Coronary artery (tissue), 2 donors: ENCODE data around the gene SYNE1.

Source experiments
- DNase-seq: peaks from one replicate; pipeline ENCODE4 v3.0.0-alpha.2; 2017; ENCODE audit warnings: low spot score
- H3K27ac ChIP-seq, 2 donors: fragments of 200-600 bp; sonication (generic); one replicate each; pipeline ENCODE4 v1.5.1; 2016 to 2019
- H3K4me3 ChIP-seq: fragments of 200-600 bp; sonication (generic); 2 replicates; pipeline ENCODE4 v1.5.1; 2016; ENCODE audit warnings: mild to moderate bottlenecking, moderate library complexity
- CTCF ChIP-seq: fragments of 200-600 bp; sonication (generic); IDR thresholded peaks from one replicate; pipeline ENCODE4 v1.5.1; 2019; ENCODE audit warnings: antibody characterized with exemption

The SYNE1 gene

GRCh38 chr6:152119831-152120230 lies 517.3 kb downstream of the SYNE1 start:
- H3K27ac ChIP-seq, result no peak overlapping the region
- H3K4me3 ChIP-seq, result no peak overlapping the region
- DNase-seq, result no peak
- TF ChIP-seq CTCF, result no peak

DNA sequence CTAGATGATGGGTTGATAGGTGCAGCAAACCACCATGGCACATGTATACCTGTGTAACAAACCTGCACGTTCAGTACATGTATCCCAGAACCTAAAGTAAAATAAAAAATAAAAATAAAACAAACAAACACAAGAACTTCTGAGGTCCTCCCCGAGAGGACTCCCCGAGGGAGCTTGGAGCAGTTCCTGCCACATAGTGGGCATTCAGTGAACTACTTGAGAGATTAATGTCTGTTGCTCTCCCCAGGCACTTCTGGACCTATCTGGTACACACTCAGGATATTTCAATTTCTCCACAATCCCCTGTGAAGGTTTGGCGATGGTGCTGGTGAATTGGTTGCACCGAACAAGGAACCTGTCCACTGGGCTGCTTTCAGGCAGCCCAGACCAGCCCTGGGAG lies 518.5 kb downstream of the SYNE1 start:
- DNase-seq, result no peak
- Histone ChIP-seq H3K4me3 (no peak overlapping the region), H3K27ac (no peak overlapping the region)
- TF ChIP-seq CTCF, result no peak

- TF ChIP-seq CTCF, result no peak
- H3K27ac ChIP-seq, result peak overlapping the region in 1 of 2 donors; percentile 44
- no peak overlapping the region for H3K4me3 ChIP-seq
- DNase-seq, result no peak
These were observed 518.9 kb downstream of the SYNE1 start for GRCh38 chr6:152118224-152118623.

DNA sequence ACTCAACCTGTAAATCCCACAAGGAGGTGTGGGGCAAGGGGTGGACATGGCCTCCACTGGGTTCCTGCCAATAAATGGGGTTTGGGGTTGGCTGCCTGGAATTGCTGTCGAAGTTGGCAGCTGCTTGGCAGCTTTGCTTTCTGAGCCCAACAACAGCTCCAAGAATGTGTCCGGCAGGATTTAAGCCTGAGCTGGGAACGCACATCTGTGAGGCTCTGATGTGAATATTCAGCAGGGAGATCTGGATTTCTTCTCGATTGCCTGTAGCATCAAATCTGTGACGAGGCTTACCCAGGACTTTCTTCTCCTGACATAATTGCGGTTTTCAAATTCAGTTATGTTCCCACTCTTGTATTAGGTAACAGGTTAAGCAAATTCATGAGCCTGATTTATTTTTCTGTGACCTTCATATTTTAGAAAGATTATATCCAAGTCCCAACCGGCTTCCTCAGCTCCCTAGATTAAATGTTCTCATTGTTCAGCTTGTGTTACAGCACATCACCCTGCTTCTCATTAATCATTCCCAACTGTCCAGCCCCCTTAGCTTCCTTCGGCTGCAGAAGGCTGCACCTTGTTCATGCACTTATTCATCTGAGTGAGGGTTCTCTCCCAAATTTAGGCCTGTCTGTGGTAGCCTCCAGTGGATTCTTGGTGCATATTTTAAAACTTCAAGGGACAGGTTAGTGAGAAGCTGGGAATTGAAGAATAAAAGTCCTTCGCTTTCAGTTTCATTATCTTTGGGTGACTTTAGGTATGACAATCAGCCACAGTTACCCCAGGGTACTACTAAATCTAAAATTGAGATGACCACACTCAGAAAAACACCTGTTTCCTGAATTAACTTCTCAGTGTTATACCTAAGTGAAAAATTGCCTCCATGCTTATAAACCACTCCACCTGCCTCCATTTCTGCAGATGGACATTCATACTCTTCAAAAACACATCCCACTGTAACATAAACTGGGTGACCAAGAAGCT lies 519.7 kb downstream of the SYNE1 start:
- peak overlapping the region in 1 of 2 donors; percentile 44 for H3K27ac ChIP-seq
- no peak for TF ChIP-seq CTCF
- H3K4me3 ChIP-seq, result no peak overlapping the region
- no peak for DNase-seq

DNA sequence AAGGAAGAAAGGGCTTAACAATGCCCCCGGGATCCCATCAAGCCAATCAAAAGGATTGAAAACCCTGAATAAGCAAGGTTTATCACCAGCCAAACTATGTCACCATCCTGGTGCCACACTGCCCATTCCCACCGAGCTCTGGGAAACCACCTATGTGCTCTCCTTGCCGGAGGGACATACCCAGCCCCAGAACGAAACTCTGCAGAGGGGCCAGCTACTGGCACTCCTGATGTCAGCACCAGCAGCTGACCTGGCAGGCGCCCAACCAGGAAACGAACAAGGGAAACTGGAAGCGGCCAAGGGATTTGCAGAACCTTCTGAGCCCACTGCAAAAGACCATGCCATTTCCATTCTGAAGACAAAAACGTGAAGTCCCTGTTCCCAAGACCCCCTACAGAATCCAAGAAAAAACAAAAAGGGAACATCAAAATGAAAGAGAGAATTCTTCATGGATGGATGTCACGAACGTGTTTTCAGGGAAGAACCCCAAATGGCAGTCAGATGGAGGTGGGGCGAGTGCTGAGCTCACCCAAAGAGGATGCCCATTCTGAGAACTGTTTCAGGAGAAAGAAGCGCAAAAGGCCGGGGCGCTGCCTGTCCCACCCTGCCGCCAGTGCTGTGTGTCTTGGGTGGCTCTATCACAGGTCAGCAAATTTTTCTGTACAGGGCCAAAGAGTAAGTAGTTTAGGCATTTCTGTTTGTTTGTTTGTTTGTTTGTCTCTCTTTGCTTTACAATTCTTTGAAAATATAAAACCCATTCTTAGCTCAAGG lies 524.5 kb downstream of the SYNE1 start:
- peak overlapping the region; percentile 3 for H3K4me3 ChIP-seq
- no peak for DNase-seq
- TF ChIP-seq CTCF, result no peak
- peak overlapping the region; percentile 46 to 51 for H3K27ac ChIP-seq

GRCh38 chr6:152110886-152111820 lies 526.0 kb downstream of the SYNE1 start:
- no peak for TF ChIP-seq CTCF
- H3K4me3 ChIP-seq, result peak overlapping the region; percentile 43
- peak overlapping the region; percentile 70 to 77 for H3K27ac ChIP-seq
- DNase-seq, result no peak
